ENCODE results near the gene ICAM4. TPM values are rescaled to one million over a fixed set of nuclear protein-coding genes. Genes with fewer than 3 reads are reported as not detected.
A peak's percentile ranks its signal among the peaks of the same experiment; 100 is the strongest.

Gene ICAM4
- total and polyA plus RNA-seq, 9 of the 15 experiments (the other 6 are each of a cell fraction or from before 2014, with no cell fraction given), result 14.1 to 86.1 (median 29.6) TPM

DNA sequence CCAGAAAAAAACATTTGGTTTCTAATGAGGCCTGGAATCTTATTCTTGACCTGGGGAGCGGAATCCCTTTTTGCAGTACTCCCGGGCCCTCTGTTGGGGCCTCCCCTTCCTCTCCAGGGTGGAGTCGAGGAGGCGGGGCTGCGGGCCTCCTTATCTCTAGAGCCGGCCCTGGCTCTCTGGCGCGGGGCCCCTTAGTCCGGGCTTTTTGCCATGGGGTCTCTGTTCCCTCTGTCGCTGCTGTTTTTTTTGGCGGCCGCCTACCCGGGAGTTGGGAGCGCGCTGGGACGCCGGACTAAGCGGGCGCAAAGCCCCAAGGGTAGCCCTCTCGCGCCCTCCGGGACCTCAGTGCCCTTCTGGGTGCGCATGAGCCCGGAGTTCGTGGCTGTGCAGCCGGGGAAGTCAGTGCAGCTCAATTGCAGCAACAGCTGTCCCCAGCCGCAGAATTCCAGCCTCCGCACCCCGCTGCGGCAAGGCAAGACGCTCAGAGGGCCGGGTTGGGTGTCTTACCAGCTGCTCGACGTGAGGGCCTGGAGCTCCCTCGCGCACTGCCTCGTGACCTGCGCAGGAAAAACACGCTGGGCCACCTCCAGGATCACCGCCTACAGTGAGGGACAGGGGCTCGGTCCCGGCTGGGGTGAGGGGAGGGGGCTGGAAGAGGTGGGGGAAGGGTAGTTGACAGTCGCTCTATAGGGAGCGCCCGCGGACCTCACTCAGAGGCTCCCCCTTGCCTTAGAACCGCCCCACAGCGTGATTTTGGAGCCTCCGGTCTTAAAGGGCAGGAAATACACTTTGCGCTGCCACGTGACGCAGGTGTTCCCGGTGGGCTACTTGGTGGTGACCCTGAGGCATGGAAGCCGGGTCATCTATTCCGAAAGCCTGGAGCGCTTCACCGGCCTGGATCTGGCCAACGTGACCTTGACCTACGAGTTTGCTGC, at the start of gene ICAM4 (continued):
- TF ChIP-seq TOE1 (IDR thresholded peaks at IDR 0.05; ENCODE audit: borderline replicate concordance) (peak; percentile 48; the same call in 1 of the 2 replicates), TOE1 (CRISPR knock-in tag; IDR thresholded peaks at IDR 0.05; ENCODE audit: borderline replicate concordance, low read depth) (0 out of 2 replicates have a peak, but pooled peaks have one; percentile 18), CBX8 (IDR thresholded peaks at IDR 0.05; ENCODE audit: borderline replicate concordance, extremely low read depth, low read depth, low read length, poor library complexity, severe bottlenecking) (no peak), ZNF12 (CRISPR knock-in tag; IDR thresholded peaks at IDR 0.05) (no peak), SIN3A (IDR thresholded peaks at IDR 0.05; ENCODE audit: borderline replicate concordance in 2 of 2, control insufficient read depth in 1 of 2, low read depth in 2 of 2, low read length in 2 of 2) (peak in 1 of 2 experiments; percentile 49; a peak in 2 of 4 replicates), MYC (IDR thresholded peaks at IDR 0.05; ENCODE audit: low read depth, low read length) (peak; percentile 59), MYC (CRISPR knock-in tag; IDR thresholded peaks at IDR 0.05; ENCODE audit: borderline replicate concordance, low read depth) (peak; percentile 70; the same call in 1 of the 2 replicates), NR2C1 (IDR thresholded peaks at IDR 0.05) (peak; percentile 47; the same call in 1 of the 2 replicates), NR2C1 (tag; IDR thresholded peaks at IDR 0.05) (no peak), ZNF354B (CRISPR knock-in tag; IDR thresholded peaks at IDR 0.05) (no peak), MECOM (CRISPR knock-in tag; IDR thresholded peaks at IDR 0.05) (no peak), TAF9B (IDR thresholded peaks at IDR 0.05; ENCODE audit: partially characterized antibody) (peak; percentile 49), POLR2AphosphoS2 (IDR thresholded peaks at IDR 0.05; ENCODE audit: low read length) (peak; percentile 34; the same call in 1 of the 2 replicates), NRF1 (conservative IDR thresholded peaks at IDR 0.05 in 1 of 2, IDR thresholded peaks at IDR 0.05 in 1 of 2) (peak; percentile 81 to 83), SMAD4 (CRISPR knock-in tag; conservative IDR thresholded peaks at IDR 0.05) (0 out of 2 replicates have a peak, but pooled peaks have one; percentile 46)
- TF ChIP-seq, protein P1, sequence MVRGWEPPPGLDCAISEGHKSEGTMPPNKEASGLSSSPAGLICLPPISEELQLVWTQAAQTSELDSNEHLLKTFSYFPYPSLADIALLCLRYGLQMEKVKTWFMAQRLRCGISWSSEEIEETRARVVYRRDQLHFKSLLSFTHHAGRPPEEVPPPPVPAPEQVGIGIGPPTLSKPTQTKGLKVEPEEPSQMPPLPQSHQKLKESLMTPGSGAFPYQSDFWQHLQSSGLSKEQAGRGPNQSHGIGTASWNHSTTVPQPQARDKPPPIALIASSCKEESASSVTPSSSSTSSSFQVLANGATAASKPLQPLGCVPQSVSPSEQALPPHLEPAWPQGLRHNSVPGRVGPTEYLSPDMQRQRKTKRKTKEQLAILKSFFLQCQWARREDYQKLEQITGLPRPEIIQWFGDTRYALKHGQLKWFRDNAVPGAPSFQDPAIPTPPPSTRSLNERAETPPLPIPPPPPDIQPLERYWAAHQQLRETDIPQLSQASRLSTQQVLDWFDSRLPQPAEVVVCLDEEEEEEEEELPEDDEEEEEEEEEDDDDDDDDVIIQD (CRISPR knock-in tag; IDR thresholded peaks at IDR 0.05), result no peak
- TF ChIP-seq, protein P2, sequence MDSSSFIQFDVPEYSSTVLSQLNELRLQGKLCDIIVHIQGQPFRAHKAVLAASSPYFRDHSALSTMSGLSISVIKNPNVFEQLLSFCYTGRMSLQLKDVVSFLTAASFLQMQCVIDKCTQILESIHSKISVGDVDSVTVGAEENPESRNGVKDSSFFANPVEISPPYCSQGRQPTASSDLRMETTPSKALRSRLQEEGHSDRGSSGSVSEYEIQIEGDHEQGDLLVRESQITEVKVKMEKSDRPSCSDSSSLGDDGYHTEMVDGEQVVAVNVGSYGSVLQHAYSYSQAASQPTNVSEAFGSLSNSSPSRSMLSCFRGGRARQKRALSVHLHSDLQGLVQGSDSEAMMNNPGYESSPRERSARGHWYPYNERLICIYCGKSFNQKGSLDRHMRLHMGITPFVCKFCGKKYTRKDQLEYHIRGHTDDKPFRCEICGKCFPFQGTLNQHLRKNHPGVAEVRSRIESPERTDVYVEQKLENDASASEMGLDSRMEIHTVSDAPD (CRISPR knock-in tag; IDR thresholded peaks at IDR 0.05), result no peak
- TF ChIP-seq, protein P3, sequence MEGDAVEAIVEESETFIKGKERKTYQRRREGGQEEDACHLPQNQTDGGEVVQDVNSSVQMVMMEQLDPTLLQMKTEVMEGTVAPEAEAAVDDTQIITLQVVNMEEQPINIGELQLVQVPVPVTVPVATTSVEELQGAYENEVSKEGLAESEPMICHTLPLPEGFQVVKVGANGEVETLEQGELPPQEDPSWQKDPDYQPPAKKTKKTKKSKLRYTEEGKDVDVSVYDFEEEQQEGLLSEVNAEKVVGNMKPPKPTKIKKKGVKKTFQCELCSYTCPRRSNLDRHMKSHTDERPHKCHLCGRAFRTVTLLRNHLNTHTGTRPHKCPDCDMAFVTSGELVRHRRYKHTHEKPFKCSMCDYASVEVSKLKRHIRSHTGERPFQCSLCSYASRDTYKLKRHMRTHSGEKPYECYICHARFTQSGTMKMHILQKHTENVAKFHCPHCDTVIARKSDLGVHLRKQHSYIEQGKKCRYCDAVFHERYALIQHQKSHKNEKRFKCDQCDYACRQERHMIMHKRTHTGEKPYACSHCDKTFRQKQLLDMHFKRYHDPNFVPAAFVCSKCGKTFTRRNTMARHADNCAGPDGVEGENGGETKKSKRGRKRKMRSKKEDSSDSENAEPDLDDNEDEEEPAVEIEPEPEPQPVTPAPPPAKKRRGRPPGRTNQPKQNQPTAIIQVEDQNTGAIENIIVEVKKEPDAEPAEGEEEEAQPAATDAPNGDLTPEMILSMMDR (IDR thresholded peaks at IDR 0.05 in 2 of 3, conservative IDR thresholded peaks at IDR 0.05 in 1 of 3; ENCODE audit: insufficient read depth in 2 of 3, low read depth in 1 of 3, low read length in 3 of 3), result peak in 1 of 3 experiments; percentile 26; a peak in 2 of 6 replicates
- TF ChIP-seq, protein P4, sequence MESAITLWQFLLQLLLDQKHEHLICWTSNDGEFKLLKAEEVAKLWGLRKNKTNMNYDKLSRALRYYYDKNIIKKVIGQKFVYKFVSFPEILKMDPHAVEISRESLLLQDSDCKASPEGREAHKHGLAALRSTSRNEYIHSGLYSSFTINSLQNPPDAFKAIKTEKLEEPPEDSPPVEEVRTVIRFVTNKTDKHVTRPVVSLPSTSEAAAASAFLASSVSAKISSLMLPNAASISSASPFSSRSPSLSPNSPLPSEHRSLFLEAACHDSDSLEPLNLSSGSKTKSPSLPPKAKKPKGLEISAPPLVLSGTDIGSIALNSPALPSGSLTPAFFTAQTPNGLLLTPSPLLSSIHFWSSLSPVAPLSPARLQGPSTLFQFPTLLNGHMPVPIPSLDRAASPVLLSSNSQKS (CRISPR knock-in tag; IDR thresholded peaks at IDR 0.05), result no peak
